Mammary microvascular endothelial cell (primary cell): ENCODE data around the gene HAPSTR1. TPM values are rescaled to one million over a fixed set of nuclear protein-coding genes. Genes with fewer than 3 reads are reported as not detected.

Experiments
- total RNA-seq: library from RNA; depleted of rRNA; stranded (reverse); fragments of >200 nt; gene quantifications from 2 replicates; pipeline ENCODE4 v1.2.3, GENCODE V29; 2015

Gene HAPSTR1
- total RNA-seq: 36.3 and 38.8 TPM in 2 replicates

GRCh38 chr16:9090960-9091866 lies at the start of gene HAPSTR1:
TSS of gene HAPSTR1 (plus strand) at chr16:9091644. CDS start at chr16:9092045, 401 bp downstream.

Other genes starting within 250 kb of the HAPSTR1 start
- gene CARHSP1, start 222.6 kb upstream of the HAPSTR1 start, total RNA-seq: 87.3 and 89.3 TPM in 2 replicates
- not detected in 2 replicates for gene LITAFD, start 209.3 kb upstream of the HAPSTR1 start, total RNA-seq
- gene USP7, start 127.7 kb upstream of the HAPSTR1 start, total RNA-seq: 41.0 and 52.3 TPM in 2 replicates